DLD1 (cell line): Measurements from ENCODE around the gene JAK3.

ENCODE experiments used
- in situ Hi-C: cut with HindIII; loops from 2 replicates; pipeline ENCODE4 v1.10.0; 2017; ENCODE audit warnings: low sequenced_read_pairs

Gene JAK3

GRCh38 chr19:17866312-17866963 lies 18.7 kb upstream of the JAK3 start:
- in situ Hi-C loops = no loop called here

- in situ Hi-C loops = no loop called here
These were observed 17.9 kb upstream of the JAK3 start for GRCh38 chr19:17865364-17866311.

- in situ Hi-C loops = no loop called here
These were observed 15.9 kb upstream of the JAK3 start for GRCh38 chr19:17863520-17864182.

GRCh38 chr19:17862711-17863519 lies 15.1 kb upstream of the JAK3 start:
- in situ Hi-C loops = no loop called here

- in situ Hi-C loops = no loop called here
These were observed 14.0 kb upstream of the JAK3 start for GRCh38 chr19:17861542-17862402.

- in situ Hi-C loops = no loop called here
These were observed 13.2 kb upstream of the JAK3 start for GRCh38 chr19:17860993-17861360.

- in situ Hi-C loops = no loop called here
These were observed 12.7 kb upstream of the JAK3 start for GRCh38 chr19:17860331-17860992.

- in situ Hi-C loops = no loop called here
These were observed 11.9 kb upstream of the JAK3 start, which contains the start of gene RPL18A for GRCh38 chr19:17859533-17860330. RPL18A (plus strand) TSS chr19:17859910; CDS start chr19:17859957, 47 bp downstream.

- in situ Hi-C loops = no loop called here
These were observed 7.7 kb upstream of the JAK3 start for GRCh38 chr19:17855280-17856152.

GRCh38 chr19:17854061-17854460 lies 6.3 kb upstream of the JAK3 start:
- in situ Hi-C loops = no loop called here

- in situ Hi-C loops = no loop called here
These were observed 962 bp upstream of the JAK3 start for GRCh38 chr19:17848595-17849292.

GRCh38 chr19:17846146-17846545 lies 1.6 kb downstream of the JAK3 start:
- in situ Hi-C loops = no loop called here

- in situ Hi-C loops = no loop called here
These were observed 3.8 kb downstream of the JAK3 start for GRCh38 chr19:17843908-17844490.

- in situ Hi-C loops = no loop called here
These were observed 4.4 kb downstream of the JAK3 start for GRCh38 chr19:17843292-17843827.

- in situ Hi-C loops = no loop called here
These were observed 5.0 kb downstream of the JAK3 start for GRCh38 chr19:17842663-17843291.
